Neural crest cell (in vitro differentiated cells): ENCODE data around the gene GRK5. TPM values are rescaled to one million over a fixed set of nuclear protein-coding genes. Genes with fewer than 3 reads are reported as not detected.

Source experiments
- DNase-seq: peaks from one replicate; pipeline ENCODE4 v3.0.0; 2021; ENCODE audit warnings: low read depth, mixed read lengths, low spot score
- H3K27ac Mint-ChIP-seq: one replicate; pipeline ENCODE4 v1.8.0; 2021; ENCODE audit warnings: mild to moderate bottlenecking, mixed read lengths; ENCODE audit not compliant: unreplicated experiment
- H3K27me3 Mint-ChIP-seq: 2 replicates; pipeline ENCODE4 v1.8.0; 2021; ENCODE audit warnings: low read depth, mild to moderate bottlenecking, mixed read lengths
- H3K36me3 Mint-ChIP-seq: 2 replicates; pipeline ENCODE4 v1.8.0; 2021; ENCODE audit warnings: low read depth, mild to moderate bottlenecking, mixed read lengths
- H3K4me1 Mint-ChIP-seq: 2 replicates; pipeline ENCODE4 v1.8.0; 2021; ENCODE audit warnings: mixed read lengths
- H3K4me3 Mint-ChIP-seq: one replicate; pipeline ENCODE4 v1.8.0; 2021; ENCODE audit warnings: mild to moderate bottlenecking, mixed read lengths
- H3K9me3 Mint-ChIP-seq: 2 replicates; pipeline ENCODE4 v1.8.0; 2021; ENCODE audit warnings: mixed read lengths
- total RNA-seq: library from RNA; stranded (reverse); gene quantifications from 2 replicates; pipeline ENCODE4 v1.2.1, GENCODE V29; 2021
- TF ChIP-seq, protein P1 (sequence below): fragments of 200-600 bp; sonication (generic); conservative IDR thresholded peaks from 2 replicates; pipeline ENCODE4 v1.5.0; 2021; ENCODE audit warnings: antibody characterized with exemption, mild to moderate bottlenecking

The GRK5 gene
- total RNA-seq, 1 donor from 2014 or later: 13.5 TPM

DNA sequence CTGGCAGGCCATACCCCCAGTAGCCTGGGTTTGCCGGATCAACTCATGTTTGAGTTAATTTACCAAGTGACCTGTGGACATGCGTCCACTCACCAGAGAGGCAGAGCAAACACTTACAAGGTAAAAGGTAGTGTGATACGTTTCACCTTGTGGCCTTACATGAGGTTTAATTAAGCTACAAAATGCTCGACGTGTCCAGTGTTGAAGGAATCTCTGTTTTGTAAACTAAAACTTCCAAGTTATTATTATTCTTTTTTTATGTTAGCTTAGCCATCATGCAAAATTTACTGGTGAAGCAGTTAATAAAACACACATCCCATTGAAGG, 292.3 kb downstream of the GRK5 start:
- DNase-seq: no peak
- Mint-ChIP-seq H3K27me3 (no peaks in the 10 kb centered on the region), H3K36me3 (no peaks in the 10 kb centered on the region), H3K9me3 (no peaks in the 10 kb centered on the region), H3K27ac (no peak overlapping the region), H3K4me3 (no peak overlapping the region), H3K4me1 (peaks cover 22% of the 10 kb centered on the region)
- TF ChIP-seq, protein P1, sequence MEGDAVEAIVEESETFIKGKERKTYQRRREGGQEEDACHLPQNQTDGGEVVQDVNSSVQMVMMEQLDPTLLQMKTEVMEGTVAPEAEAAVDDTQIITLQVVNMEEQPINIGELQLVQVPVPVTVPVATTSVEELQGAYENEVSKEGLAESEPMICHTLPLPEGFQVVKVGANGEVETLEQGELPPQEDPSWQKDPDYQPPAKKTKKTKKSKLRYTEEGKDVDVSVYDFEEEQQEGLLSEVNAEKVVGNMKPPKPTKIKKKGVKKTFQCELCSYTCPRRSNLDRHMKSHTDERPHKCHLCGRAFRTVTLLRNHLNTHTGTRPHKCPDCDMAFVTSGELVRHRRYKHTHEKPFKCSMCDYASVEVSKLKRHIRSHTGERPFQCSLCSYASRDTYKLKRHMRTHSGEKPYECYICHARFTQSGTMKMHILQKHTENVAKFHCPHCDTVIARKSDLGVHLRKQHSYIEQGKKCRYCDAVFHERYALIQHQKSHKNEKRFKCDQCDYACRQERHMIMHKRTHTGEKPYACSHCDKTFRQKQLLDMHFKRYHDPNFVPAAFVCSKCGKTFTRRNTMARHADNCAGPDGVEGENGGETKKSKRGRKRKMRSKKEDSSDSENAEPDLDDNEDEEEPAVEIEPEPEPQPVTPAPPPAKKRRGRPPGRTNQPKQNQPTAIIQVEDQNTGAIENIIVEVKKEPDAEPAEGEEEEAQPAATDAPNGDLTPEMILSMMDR: no peak

GRCh38 chr10:119500123-119500795, 292.9 kb downstream of the GRK5 start:
- peaks cover 18% of the 10 kb centered on the region for H3K4me1 Mint-ChIP-seq
- H3K27ac Mint-ChIP-seq: no peak overlapping the region
- H3K36me3 Mint-ChIP-seq: no peaks in the 10 kb centered on the region
- DNase-seq: no peak
- TF ChIP-seq, protein P1: no peak
- no peaks in the 10 kb centered on the region for H3K27me3 Mint-ChIP-seq
- H3K4me3 Mint-ChIP-seq: no peak overlapping the region
- no peaks in the 10 kb centered on the region for H3K9me3 Mint-ChIP-seq

GRCh38 chr10:119500821-119501220, 293.4 kb downstream of the GRK5 start:
- Mint-ChIP-seq H3K27ac (no peak overlapping the region), H3K27me3 (no peaks in the 10 kb centered on the region), H3K4me3 (no peak overlapping the region), H3K36me3 (no peaks in the 10 kb centered on the region), H3K4me1 (peaks cover 22% of the 10 kb centered on the region), H3K9me3 (no peaks in the 10 kb centered on the region)
- TF ChIP-seq, protein P1: no peak
- DNase-seq: no peak

- H3K4me3 Mint-ChIP-seq: no peak overlapping the region
- H3K9me3 Mint-ChIP-seq: no peaks in the 10 kb centered on the region
- DNase-seq: no peak
- no peaks in the 10 kb centered on the region for H3K27me3 Mint-ChIP-seq
- H3K36me3 Mint-ChIP-seq: no peaks in the 10 kb centered on the region
- H3K27ac Mint-ChIP-seq: no peak overlapping the region
- peaks cover 24% of the 10 kb centered on the region for H3K4me1 Mint-ChIP-seq
- TF ChIP-seq, protein P1: no peak
These were observed 294.3 kb downstream of the GRK5 start for GRCh38 chr10:119501690-119502089.

DNA sequence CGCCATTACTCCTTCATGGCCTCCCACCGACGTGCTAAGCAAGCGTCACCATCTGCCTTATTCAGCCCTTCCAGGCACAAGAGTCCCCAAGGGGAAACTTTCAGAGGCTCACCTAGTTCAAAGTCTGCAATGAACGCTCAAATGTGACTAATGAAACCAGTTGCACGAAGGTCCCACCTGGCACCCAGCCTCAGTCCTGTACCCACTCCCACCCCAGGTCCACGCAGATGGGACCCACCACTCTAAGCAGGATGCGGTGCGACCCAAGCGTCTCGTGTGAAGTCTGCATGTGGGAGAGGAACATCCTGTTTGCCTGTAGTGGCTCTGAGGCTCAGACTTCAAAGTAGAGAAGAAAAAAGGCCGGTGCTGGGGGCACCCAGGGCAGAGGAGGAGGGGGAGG, 294.8 kb downstream of the GRK5 start:
- no peak for DNase-seq
- Mint-ChIP-seq H3K27me3 (no peaks in the 10 kb centered on the region), H3K4me1 (peaks cover 28% of the 10 kb centered on the region), H3K27ac (no peak overlapping the region), H3K36me3 (no peaks in the 10 kb centered on the region), H3K9me3 (no peaks in the 10 kb centered on the region), H3K4me3 (no peak overlapping the region)
- TF ChIP-seq, protein P1: no peak
